ENCODE results near the gene CCDC92. TPM values are rescaled to one million over a fixed set of nuclear protein-coding genes. Genes with fewer than 3 reads are reported as not detected.

The CCDC92 gene
- total RNA-seq, 1 donor from 2014 or later: 4.8 TPM

- no peaks in the 10 kb centered on the region for H3F3A ChIP-seq (ENCODE audit: low read depth)
- no peak overlapping the region for H3K4me2 ChIP-seq
- H3K4me1 ChIP-seq: peaks cover 29% of the 10 kb centered on the region
- no peak for DNase-seq (ENCODE audit: low spot score)
- no peaks in the 10 kb centered on the region for H3K27me3 ChIP-seq
- peaks cover 46% of the 10 kb centered on the region for H3K79me2 ChIP-seq (ENCODE audit: low read depth)
- Mint-ChIP-seq H3K27ac (no peak overlapping the region), H3K9me3 (no peaks in the 10 kb centered on the region), H3K36me3 (peaks cover 24% of the 10 kb centered on the region), H3K4me3 (no peak overlapping the region), H3K4me1 (peaks cover 35% of the 10 kb centered on the region), H3K27me3 (ENCODE audit: insufficient read depth, low read depth) (no peaks in the 10 kb centered on the region)
- peaks cover 74% of the 10 kb centered on the region for H4K20me1 ChIP-seq (ENCODE audit: low read depth)
- H3K4me3 ChIP-seq: no peak overlapping the region
- H3K9me3 ChIP-seq (ENCODE audit: low read depth): no peaks in the 10 kb centered on the region
- H2AFZ ChIP-seq (replicated peaks): no peak overlapping the region
- no peak overlapping the region for H3K9ac ChIP-seq
- no peak for TF ChIP-seq EZH2 (IDR thresholded peaks at IDR 0.05)
- H3K27ac ChIP-seq: no peak overlapping the region
- peaks cover 6% of the 10 kb centered on the region for H3K36me3 ChIP-seq
These were observed 36.0 kb upstream of the CCDC92 start for GRCh38 chr12:124008595-124008994.

- Histone ChIP-seq H3K4me2 (no peak overlapping the region), H3K9me3 (ENCODE audit: low read depth) (no peaks in the 10 kb centered on the region), H3K27ac (no peak overlapping the region), H3K27me3 (no peaks in the 10 kb centered on the region), H2AFZ (replicated peaks) (no peak overlapping the region), H3F3A (ENCODE audit: low read depth) (no peaks in the 10 kb centered on the region), H3K79me2 (ENCODE audit: low read depth) (peaks cover 46% of the 10 kb centered on the region), H3K9ac (no peak overlapping the region), H3K36me3 (peaks cover 6% of the 10 kb centered on the region), H3K4me3 (no peak overlapping the region), H4K20me1 (ENCODE audit: low read depth) (peaks cover 80% of the 10 kb centered on the region), H3K4me1 (peaks cover 29% of the 10 kb centered on the region)
- no peak for DNase-seq (ENCODE audit: low spot score)
- TF ChIP-seq EZH2phosphoT487 (IDR thresholded peaks at IDR 0.05) (no peak), EZH2 (IDR thresholded peaks at IDR 0.05) (no peak), CTCF (IDR thresholded peaks at IDR 0.05) (no peak)
- H3K9me3 Mint-ChIP-seq: no peaks in the 10 kb centered on the region
- peaks cover 18% of the 10 kb centered on the region for H3K36me3 Mint-ChIP-seq
- H3K4me3 Mint-ChIP-seq: no peak overlapping the region
- no peaks in the 10 kb centered on the region for H3K27me3 Mint-ChIP-seq (ENCODE audit: insufficient read depth, low read depth)
- no peak overlapping the region for H3K27ac Mint-ChIP-seq
- peaks cover 35% of the 10 kb centered on the region for H3K4me1 Mint-ChIP-seq
These were observed 35.4 kb upstream of the CCDC92 start for GRCh38 chr12:124007826-124008570.

- H3K9me3 Mint-ChIP-seq: no peaks in the 10 kb centered on the region
- Histone ChIP-seq H3K4me1 (peaks cover 29% of the 10 kb centered on the region), H3K27me3 (no peaks in the 10 kb centered on the region), H3F3A (ENCODE audit: low read depth) (no peaks in the 10 kb centered on the region), H3K79me2 (ENCODE audit: low read depth) (peaks cover 46% of the 10 kb centered on the region), H3K36me3 (peaks cover 5% of the 10 kb centered on the region), H2AFZ (replicated peaks) (no peak overlapping the region), H3K9ac (no peak overlapping the region), H3K4me2 (peak overlapping the region; percentile 3), H3K27ac (no peak overlapping the region), H3K9me3 (ENCODE audit: low read depth) (no peaks in the 10 kb centered on the region), H3K4me3 (no peak overlapping the region), H4K20me1 (ENCODE audit: low read depth) (peaks cover 89% of the 10 kb centered on the region)
- TF ChIP-seq EZH2 (IDR thresholded peaks at IDR 0.05) (no peak), CTCF (IDR thresholded peaks at IDR 0.05) (no peak), EZH2phosphoT487 (IDR thresholded peaks at IDR 0.05) (no peak)
- DNase-seq (ENCODE audit: low spot score): peak; percentile 22
- peak overlapping the region; percentile 7 for H3K4me3 Mint-ChIP-seq
- H3K4me1 Mint-ChIP-seq: peaks cover 35% of the 10 kb centered on the region
- H3K27me3 Mint-ChIP-seq (ENCODE audit: insufficient read depth, low read depth): no peaks in the 10 kb centered on the region
- H3K27ac Mint-ChIP-seq: peak overlapping the region; percentile 16
- peaks cover 10% of the 10 kb centered on the region for H3K36me3 Mint-ChIP-seq
These were observed 34.4 kb upstream of the CCDC92 start for GRCh38 chr12:124006846-124007713.
